Endometrium (tissue), 2 donors: ENCODE measurements around the gene TTC33.

Source experiments
- FAIRE-seq: peaks from 2 replicates; lab custom pipeline; 2012; peaks lifted over from hg19 to GRCh38; lab: Jason Lieb, UNC
- donor health status: control.
- donor health status: control.

TTC33 gene

DNA sequence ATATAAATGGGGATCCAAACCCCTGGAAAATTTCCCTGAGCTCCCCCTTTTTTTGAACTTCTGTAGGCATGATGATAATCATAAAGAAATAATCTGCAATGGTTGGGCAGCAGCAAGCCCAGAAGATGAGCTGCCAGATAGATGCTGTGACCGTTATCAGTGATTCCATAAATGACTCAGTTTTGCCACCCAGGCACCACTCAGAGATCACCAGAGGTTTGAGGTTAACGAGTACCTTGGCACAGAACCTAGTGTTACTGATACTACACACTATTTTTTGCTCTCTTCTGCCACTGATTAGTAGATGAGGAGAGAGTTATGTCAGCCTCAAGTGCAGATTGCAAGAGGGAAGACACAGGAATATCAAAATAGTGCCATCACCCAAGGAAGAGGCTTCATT, 275.4 kb downstream of the TTC33 start:
- FAIRE-seq = no peak

DNA sequence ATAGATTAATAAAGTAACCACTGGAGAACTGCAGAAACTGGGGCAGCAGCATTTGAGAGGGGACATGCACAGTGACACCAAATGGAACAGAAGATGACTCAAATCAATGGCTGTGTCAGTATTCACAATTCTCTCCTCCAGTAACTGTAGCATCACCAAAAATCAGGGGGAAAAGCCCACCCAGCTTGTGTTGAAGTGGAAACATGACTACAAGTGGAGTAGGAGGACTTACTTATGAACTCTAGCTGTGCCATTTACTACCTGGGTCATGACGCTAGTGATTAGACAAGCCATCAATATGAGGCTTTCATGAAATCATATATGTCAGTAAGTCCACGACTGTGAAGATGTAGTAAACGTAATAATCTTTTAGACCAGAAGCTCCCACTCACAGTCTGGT, 275.8 kb downstream of the TTC33 start:
- FAIRE-seq = no peak

DNA sequence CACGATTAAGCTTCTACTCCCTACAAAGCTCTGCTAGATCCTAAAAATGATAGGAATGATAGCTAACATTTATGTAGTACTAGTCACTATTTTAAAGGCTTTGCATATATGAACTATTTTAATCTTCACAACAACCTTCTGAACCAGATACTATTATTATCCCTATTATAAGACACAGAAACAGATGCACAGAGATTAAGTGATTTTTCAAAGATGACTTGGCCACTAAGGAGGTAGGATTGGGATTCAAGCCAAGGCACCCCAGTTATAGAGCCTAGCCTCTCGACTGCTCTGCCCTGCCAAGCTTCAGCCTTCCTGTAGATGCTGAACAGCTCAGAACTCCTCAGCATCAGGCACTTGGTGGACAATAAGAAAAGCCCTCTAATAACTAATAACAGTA, 277.0 kb downstream of the TTC33 start:
- FAIRE-seq = no peak

DNA sequence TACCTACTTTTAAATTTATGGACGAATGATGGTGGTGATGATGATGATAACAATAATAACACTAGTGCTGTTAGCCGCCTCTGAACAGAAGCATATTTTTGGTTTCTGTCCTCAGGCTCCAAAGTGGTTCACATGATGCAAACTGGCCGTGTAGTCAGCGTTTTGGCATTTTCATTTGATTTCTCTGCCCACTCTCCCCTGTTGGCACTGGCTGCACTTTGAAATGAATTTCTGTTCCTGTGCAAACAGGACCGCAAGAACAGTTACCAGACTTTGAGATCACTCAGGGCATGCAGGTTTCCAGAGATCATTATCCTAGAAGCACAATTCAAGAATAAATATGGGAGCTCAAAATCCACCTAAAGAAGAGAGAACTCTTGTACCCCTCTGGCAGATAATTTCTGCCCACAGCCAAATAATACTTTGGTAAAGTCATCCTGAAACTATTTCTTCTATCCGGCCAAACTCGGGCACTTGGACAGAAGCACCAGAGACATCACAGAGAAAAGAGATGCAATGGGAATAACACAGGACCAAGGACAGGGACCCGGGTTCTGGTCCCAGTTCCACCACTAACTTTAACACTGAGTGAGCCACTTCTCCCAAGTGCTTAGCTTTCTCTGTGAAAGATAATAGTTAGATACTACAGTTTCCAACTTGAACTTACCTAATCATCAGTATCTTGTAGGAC, 277.8 kb downstream of the TTC33 start:
- FAIRE-seq = no peak

DNA sequence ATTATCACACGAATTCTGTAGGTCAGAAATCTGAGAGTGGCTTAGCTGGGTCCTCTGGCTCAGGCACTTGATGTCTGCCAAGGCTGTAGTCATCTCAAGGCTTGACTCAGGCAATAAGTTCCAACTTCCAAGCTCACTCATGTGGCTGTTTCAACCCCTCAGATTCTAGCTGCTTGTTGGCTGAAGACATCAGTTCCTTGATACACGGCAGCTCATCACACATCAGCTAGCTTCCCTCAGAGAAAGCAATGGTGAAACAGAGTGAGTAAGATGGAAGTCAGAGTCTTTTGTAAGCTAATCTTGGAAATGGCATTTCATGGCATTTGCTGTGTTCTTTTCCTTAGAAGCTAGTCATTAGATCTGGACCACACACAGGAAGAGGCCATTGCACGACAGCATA, 280.2 kb downstream of the TTC33 start:
- FAIRE-seq = no peak

DNA sequence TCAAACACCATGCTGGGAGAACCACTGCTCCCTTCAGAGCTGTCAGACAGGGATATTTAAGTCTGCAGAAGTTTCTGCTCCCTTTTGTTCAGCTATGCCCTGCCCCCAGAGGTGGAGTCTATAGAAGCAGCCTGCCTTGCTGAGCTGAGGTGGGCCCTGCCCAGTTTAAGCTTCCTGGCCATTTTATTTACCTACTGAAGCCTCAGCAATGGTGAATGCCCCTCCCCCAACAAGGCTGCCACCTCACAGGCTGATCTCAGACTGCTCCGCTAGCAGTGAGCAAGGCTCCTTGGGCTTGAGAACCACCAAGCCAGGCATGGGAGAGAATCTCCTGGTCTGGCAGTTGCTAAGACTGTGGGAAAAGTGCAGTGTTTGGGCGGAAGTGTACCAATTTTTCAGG, 281.5 kb downstream of the TTC33 start:
- FAIRE-seq = no peak

DNA sequence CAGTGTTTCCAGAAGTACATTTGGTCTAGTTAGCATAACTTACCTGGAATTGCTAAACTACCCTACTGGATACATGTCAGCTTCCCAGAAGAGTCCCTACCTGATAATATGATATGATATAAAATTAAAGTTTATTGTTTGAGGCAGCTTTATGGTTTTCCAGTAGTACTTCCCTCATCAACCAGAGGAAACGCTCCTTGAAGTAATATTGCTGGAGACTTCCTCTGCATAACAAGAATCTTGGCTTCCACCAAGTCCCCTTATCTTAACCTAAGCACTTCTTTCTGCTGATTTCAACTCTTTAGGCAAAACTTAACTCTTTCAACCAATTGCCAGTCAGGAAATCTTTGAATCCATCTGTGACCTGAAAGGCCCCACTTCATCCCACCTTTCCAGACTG, 290.3 kb downstream of the TTC33 start:
- no peak for FAIRE-seq

DNA sequence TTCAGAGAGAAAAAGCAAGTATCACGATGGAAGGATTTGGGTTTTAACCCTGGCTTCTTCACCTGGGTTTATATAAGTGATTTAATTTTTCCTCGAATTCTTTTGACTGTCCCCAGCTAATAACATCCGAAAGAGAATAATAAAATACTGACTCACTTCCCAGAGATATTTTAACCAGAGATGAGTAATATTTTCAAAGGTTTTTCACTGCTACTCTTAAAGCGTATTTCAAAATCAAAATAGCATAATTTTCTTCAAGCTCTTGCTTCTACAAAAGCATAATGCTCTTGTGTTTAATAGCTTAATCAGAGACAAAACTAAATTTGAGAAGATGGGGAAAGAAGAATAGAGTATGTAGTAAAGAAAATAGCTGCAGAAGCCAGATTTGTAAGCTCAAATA, 291.2 kb downstream of the TTC33 start:
- no peak for FAIRE-seq
